GM21528 (cell line): ENCODE data around the gene BRPF3.

Experiments
- ATAC-seq: cut with Tn5 transposase; IDR thresholded peaks from one replicate; pipeline ENCODE4 v1.9.1; 2021; ENCODE audit warnings: mild to moderate bottlenecking, moderate library complexity; ENCODE audit not compliant: unreplicated experiment, low FRiP score

BRPF3 gene

DNA sequence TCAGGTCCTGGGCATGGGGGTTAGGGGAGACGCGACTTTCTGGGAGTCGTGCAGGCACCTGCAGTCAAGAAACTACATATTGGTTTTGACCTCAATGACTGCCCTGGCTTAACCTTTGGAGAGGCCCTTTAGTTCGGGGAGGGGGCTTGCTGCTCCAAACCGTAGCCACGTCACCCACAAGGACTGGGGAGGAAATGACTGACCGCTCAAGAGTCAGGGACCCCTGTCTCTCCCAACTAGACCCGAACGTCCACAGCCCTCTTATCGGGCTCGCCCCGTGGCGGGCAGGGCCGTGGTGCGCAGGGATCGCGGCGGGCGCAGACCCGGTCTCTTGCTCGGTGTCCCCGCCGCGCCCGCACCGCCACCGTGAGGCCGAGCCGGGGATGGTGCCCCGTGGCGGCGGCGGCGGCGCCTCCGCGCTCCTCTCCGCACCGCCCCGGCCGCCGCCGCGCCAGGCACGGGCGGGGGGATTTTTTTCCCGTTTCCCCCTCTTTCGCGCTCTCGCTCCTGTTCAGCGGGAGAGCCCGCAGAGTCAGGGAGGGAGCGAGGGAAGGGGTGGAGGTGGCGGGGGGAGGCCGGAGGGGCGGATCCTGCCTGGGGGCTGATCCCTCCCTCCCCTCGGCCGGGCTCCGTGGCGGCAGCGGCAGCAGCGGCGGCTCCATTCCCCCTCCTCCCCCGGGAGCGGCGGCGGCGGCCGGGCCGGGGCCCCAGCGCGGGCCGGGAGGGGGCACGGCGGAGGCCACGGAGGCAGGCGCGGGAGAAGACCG lies at the start of gene BRPF3:
Gene BRPF3 (plus strand): TSS at position 632 of the 767 bp plus-strand sequence. CDS start 3,579 bp downstream, outside the sequence.
- ATAC-seq: peak; percentile 51

DNA sequence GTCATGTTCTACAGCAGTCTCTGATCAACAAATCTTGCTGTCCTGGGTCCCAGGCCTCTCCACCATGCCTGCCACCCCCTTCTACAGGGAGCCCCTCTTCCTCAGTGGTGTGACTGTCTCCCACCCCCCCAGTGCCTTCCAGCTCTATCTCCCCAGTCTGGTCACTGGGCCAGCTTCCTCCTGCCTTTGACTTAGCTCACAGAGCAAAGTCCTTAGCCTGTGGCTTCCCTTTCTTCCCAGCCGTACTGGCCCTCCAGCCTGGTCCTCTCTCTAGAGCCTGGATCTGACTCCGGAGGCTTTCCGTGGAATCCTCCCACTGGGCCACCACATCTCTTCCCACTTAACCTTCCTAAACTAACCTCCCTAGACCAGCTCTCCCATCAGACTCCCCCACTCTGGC lies 49.2 kb upstream of the BRPF3 start:
- ATAC-seq: no peak

DNA sequence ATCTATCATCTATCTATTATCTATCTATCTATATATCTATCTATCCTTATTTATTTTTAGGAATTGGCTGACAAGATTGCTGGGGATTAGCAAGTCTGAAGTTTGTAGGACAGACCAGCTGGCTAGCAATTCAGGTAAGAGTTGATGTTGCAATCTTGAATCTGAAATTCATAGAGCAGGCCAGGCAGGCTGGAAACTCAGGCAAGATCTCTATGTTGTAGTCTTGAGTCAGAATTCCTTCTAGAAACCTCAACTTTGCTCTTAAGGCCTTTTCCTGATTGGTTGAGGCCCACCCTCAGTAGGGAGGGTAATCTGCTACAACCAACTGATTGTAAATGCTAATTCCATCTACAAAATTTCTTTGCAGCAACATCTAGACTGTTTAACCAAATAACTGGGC lies 47.1 kb upstream of the BRPF3 start:
- no peak for ATAC-seq

DNA sequence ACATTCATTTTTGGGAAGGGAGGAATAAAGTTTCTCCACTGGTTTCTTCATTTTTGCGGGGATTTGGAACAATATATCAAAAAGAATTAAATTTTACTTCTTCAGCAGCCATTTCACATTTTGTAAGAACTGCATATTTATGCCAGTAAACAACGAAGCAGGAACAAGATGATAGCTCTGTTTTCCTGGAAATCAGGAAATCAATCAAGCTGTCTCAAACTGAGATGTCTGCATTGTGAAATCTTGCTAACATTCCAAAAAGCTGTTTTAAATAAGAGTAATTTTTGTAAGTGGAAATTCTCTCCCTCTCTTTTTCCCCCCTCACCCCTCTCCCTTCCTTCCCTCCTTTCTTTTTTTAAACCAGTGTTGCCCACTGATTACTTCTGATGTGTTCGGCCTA lies 46.3 kb upstream of the BRPF3 start:
- ATAC-seq: no peak

DNA sequence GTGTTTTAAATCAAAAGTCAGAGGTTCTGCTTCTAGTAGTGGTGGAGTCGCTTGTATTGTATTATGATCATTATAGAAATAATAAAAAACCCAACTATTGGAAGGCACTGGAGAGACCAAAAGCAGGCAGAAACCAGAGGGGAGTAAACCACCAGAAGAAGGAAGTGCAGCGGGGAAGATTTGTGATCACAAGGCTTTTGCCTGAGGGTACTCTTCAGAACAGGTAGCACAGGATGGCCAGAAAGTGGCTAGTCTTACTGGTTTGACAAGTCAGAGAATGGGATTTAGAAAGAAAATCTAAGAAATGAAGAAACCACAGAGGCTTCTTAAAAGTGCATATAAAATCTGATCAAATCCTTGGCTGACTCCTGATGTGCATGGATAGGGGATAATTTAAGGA lies 42.3 kb upstream of the BRPF3 start:
- ATAC-seq: no peak

DNA sequence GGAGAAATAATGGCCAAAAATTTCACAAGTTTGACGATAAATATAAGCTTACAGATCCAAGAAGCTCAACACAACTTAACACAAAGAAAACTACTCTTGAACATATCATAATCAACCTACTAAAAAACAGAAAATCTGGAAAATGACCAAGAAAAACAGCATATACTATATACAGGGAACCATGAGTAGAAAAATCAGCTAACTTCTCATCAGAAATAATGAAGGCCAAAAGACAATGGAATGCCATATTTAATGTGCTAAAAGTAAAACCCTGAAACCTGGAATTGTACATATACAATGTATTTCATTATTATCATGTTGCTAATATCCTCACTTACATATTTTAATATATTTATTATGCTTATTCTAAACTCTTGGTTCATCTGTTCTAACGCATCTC lies 40.9 kb upstream of the BRPF3 start:
- no peak for ATAC-seq

DNA sequence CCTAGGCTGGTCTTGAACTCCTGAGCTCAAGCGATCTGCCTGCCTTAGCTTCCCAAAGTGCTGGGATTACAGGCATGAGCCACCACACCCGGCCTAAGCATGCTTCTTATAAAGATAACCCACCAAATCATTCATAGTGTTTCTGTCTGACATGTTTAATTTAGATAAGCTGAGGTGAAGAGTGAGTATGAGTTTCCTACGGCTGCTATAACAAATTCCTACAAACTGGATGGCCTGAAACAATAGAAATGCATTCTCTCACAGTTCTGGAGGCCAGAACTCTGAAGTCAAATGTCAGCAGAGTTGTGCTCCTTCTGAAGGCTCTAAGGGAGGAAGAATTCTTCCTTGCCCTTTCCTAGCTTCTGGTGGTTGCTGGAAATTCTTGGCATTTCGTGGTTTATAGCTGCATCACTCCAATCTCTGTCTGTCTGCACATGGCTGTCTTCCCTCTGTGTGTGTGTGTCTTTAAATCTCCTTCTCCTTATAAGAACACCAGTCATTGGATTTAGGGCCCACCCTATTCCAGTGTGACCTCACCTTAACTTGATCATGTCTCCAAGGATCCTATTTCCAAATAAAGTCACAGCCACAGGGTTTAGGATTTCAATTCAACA lies 36.3 kb upstream of the BRPF3 start:
- ATAC-seq: no peak

DNA sequence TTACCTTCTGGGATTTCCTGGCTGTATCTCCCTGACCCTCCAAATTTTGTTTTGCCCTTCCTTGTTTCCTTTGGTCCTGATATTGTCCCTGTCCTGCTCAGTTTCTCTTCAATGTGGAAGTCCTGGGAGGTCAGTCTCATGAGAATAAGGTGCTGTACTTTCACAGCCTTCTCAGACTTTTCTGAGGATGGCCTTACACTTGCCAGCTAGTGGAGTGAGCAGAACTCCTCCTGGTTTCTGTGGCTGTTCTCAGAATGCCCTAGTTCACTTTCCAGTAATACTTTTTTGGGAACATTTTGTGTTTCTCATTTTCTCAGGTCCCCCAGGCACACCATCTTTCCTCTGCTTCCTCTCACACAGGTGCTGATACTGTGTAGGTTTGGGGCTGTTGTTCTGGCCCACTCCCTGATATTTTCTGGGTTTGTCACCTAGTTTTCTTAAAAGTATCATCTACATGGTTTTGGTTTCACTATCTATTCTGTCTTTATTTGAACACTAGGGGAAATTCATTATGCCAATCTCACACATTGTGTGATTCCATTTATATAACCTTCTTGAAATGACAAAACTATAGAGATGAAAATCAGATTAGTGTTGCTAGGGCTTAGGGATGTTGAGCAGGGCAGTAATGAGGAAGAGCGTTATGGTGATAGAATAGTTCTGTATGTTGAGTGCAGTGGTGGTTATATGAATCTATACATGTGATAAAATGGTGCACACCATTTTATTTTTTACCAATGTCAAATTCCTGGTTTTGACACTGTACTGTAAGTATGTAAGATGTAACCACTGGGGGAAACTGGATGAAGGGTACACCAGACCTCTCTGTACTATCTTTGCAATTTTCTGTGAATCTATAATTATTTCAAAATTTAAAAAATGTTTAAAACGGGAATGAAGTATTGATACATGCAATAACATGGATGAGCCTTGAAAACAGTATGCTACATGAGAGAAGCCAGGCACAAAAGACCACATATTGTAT lies 27.2 kb upstream of the BRPF3 start:
- no peak for ATAC-seq

DNA sequence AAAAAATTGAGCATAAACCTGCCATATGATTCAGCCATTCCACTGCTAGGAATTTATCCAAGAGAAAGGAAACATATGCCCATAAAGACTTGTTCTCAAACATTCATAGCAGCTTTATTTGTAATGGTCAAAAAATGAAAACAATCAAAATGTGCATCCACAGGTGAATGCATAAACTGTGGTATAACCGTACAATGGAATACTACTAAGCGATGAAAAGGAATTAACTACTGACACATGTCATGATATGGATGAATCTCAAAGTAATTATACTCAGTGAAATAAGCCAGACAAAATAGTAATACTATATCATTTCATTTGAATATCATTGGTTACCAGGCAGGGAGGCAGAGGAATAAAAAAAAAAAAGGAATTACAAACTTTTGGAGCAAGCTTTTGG lies 25.8 kb upstream of the BRPF3 start:
- no peak for ATAC-seq

DNA sequence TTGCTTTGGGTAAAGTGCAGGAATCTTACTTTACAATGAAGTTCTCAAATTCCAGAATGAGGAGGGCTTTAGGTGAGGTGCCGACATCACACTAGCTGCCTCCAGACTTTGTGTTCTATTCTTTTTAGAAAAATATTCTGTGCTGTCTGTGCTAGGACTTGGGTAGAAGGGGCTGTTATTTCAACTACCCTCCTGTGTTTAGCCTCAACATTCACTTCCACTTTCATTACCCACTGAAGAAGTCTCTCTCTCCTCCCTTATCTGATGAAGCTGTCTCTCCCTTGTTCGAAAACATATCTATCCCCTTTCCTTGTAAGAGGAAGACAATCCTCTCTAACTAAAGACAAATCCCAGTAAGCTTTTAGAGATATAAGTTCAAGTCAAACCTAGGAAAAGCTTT lies 25.0 kb upstream of the BRPF3 start:
- no peak for ATAC-seq

DNA sequence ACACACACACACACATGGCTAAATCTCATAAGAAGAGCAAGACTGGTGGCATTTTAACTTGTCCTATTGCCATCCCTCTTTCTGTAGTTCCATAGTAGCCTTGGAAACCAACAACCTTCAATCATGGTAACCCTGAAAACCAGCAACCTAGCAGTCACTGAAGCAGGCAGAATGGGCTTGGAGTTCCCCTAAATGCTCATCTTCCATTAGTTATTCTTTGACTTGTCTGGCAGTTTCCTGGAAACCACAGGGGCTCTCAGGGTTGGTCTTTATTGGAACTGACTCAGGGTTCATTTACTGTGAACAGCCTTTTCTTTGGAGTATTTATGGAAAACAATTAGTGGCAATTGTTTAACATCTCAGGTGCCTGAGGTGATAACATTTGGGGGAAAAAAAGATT lies 19.4 kb upstream of the BRPF3 start:
- ATAC-seq: no peak

DNA sequence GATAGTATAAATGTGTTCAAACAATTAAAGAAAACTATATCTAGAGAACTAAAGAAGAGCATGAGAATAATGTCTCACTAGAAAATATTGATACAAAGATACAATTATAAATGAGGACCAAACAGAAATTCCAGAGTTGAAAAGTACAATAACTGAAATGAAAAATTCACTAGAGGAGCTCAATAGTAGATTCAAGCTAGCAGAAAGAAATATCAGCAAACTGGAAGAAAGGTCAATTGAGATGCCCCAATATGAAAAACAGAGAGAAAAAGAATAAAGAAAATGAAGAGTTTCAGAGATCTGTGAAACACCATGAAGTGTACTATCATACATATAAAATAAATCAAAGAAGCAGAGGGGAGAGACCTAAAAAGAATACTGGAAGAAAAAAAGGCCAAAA lies 18.0 kb upstream of the BRPF3 start:
- no peak for ATAC-seq

DNA sequence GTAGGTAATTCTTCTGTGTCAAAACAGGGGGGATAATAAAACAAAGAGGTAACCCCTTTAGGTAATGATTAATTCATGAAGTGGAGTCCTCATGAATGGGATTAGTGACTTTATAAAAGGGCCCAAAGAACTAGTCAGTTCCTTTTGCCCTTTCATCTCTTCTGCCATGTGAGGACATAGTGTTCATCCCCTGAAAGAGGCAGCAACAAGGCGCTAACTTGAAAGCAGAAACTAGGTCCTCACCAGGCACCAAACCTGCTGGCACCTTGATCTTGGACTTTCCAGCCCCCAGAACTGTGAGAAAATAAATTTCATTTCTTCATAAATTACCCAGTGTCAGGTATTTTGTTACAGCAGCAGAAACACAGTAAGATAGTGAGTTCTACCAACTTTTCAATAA lies 16.4 kb upstream of the BRPF3 start:
- no peak for ATAC-seq

DNA sequence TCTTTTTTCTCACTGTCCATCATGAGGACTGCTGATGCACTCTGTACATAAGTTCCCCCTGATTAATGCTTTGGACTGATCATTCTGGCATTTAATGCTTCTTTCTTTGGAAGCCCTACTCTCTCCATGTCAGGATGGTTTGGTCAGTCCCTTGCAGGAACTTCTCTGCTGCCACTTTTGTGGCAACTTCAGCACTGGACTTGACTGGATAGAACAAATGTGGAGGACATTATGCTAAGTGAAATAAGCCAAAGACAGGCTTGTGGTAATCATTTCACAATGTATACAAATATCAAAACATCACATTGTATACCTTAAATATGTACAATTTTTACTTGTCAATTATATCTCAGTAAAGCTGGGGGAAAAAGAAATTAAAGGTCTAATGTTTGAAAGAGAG lies 12.2 kb upstream of the BRPF3 start:
- ATAC-seq: no peak

DNA sequence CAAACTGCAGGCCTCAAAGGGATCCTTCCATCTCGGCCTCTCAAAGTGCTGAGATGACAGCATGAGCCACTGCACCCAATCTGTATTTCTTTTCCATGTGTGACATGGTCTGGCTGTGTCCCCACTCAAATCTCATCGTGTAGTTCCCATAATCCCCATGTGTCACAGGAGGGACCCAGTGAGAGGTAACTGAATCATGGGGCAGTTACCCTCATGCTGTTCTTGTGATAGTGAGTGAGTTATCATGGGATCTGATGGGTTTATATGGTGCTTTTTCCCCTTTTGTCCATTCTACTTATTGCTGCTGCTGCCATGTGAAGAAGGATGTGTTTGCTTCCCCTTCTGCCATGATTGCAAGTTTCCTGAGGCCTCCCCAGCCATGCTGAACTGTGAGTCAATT lies 10.3 kb upstream of the BRPF3 start:
- ATAC-seq: no peak

DNA sequence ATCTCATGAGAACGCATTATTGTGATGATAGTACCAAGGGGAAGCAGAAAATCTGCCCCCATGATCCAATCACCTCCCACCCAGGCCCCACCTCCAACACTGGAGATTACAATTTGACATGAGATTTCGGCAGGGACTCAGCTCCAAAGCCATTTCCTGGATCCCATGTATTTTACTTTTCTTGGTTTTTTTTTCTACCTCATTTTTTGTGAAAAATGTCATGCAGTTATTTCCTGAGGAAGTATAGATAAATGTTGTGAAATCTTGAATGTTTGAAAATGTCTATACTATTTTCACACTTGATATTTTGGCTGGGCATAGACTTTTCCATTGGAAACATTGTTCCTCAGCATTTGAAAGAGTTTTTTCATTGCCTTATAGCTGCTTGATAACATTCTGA lies 9.1 kb upstream of the BRPF3 start:
- ATAC-seq: no peak

DNA sequence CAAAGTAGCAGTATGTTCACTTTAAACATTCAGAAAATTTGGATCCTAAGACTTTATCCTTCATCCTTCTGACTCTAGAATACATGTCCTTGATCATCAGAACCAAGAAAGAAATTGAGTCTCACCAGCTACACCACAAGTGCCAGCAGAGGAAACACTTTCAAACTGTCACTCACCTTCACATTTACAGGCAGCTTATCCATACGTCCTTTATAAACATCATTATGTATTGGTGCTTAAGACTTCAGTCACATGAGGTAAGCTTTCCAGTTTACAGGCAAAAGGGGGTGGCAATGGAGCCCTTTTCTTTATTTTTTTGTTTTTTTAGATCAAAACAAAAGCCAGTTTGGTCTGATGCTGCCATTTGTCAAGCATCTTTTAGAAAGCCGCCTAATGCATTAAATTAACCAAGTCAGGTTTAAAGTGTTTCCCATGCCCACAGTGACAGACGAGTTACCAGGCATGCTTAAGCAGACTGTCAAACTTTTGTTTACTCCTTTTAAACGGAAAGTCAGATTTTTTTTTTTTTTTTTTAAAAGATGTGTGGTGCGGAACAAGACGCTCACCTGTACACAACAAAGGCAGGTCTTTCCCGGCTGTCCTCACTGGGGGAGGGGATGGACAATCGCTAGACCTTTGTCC lies 952 bp upstream of the BRPF3 start:
- no peak for ATAC-seq

DNA sequence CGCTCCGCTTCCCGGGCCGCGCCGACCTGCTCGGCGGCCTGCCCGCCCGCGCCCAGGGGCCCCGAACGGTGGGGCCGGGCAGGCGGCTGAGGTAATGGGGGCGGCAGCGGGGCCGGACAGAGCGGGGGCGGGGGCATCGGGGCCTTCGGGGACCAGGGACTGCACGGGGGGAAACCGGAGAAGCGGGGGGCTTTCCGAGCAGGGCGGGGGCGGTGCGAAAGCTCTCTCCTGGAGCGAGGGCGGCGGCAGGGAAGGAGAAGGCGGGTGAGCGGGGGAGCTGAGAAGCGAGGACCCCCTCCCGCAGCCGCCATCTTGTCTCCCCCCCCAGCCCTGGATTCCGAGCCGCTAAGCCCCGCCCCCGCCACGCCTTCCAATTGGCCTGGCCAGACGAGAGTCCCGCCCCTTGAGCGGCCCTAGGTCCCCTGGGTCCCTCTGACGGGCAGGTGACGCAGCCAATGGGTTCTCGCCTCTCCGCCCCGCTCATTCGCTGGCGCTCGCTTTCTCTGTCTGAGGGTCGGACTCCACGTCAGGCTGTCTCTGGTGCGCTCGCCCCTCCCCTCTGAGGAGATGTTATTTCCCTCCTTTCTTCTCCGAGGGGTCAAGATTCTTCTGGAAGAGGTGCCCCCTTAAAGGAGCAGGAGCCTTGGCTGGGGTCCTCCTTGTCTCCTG lies 470 bp downstream of the BRPF3 start:
- peak; percentile 95 for ATAC-seq

DNA sequence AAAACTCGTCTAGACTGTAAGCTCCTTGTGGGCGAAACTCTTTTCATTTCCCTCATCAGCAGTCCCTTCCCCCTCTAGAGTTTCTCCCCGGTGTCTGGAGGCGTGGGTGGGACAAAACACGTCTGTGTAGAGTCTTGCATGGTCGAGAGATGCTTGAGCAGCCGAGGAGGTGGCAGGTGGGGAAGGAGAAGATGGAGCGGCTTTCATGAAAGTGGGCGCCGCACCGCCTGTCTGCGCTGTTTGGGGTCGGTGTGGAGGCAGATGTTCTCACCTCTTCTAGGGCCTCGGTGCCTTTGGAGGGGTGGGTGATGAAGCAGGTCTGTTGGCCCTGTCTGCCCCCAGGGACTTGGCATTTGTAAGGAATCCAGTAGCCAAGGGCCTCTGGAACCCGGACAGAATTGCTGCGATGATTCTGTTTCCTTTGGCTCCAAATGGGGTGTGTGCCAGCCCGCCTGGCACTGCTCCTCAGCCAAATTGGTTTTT lies 1.2 kb downstream of the BRPF3 start:
- no peak for ATAC-seq

DNA sequence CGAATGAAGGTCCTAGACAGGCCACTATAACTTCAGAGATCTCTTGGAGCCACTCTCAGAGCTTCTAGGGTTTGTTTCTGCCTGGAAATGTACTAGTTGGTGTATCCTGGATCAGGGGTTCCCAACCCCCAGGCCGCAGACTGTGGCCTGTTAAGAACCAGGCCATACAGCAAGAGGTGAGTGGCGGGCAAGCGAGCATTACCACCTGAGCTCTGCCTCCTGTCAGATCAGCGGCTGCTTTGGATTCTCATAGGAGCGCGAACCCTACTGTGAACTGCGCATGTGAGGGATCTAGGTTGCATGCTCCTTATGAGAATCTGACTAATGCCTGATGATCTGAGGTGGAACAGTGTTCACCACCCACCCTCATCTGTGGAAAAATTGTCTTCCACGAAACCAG lies 2.4 kb downstream of the BRPF3 start:
- no peak for ATAC-seq
